Stimulated activated CD8-positive, alpha-beta memory T cell treated with anti-CD3 and anti-CD28 coated beads, Interleukin-2, amount 100 ng/mL, for 1 hour (primary cell): ENCODE measurements around the gene DIP2C.
"Not testable (repeated sequence)": the region's sequence is repeated elsewhere in the genome, so short reads cannot be mapped to it uniquely, and the experiment has no call there.

Experiments used
- DNase-seq, 2 donors: peaks; one replicate each; pipeline ENCODE4 v3.0.0-alpha.2; 2020; ENCODE audit warnings: low read depth in 2 of 2

The DIP2C gene

DNA sequence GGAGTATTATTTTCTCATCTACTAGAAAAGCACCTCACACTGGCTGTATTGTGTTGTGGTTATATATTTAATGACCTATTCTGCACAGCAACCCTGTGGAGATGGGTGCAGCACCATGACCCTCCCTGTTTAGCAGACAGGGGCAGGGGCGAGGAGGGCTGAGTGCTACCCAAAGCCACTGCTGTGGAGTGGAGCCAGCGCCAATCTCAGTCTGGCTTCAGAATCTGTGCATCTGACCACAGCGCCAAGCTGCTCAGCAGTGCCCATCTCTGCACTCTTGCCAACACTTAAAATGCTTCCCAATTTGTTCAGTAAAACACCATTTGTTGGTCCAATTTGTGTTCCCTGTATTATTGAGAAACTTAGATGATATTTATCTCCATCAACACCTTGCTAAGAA, 315.1 kb downstream of the DIP2C start:
- DNase-seq = no peak

- DNase-seq = no peak
Observed at GRCh38 chr10:373526-374309, 315.8 kb downstream of the DIP2C start.

GRCh38 chr10:373015-373414, 316.5 kb downstream of the DIP2C start:
- no peak for DNase-seq

- DNase-seq = no peak
Observed at GRCh38 chr10:372566-372965, 316.9 kb downstream of the DIP2C start.

DNA sequence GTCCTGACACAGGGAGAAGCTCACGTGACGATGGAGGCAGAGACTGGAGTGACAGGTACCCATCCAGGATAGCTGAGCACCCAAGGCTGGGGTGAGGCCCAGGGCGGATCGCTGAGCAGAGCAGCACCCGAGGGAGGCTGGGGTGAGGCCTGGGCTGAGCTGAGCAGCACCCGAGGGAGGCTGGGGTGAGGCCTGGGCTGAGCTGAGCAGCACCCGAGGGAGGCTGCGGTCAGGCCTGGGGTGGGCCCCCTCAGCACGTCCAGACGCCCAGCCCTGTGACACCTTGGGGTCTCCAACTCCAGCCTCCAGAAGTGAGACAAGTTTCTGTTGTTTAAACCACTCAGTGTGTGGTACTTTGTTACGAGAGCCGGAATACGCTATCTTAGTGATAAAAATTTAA, 318.0 kb downstream of the DIP2C start:
- DNase-seq = no peak

- DNase-seq = no peak
Observed at GRCh38 chr10:370449-370825, 319.0 kb downstream of the DIP2C start.

- DNase-seq = no peak
Observed at GRCh38 chr10:369684-370448, 319.6 kb downstream of the DIP2C start.

DNA sequence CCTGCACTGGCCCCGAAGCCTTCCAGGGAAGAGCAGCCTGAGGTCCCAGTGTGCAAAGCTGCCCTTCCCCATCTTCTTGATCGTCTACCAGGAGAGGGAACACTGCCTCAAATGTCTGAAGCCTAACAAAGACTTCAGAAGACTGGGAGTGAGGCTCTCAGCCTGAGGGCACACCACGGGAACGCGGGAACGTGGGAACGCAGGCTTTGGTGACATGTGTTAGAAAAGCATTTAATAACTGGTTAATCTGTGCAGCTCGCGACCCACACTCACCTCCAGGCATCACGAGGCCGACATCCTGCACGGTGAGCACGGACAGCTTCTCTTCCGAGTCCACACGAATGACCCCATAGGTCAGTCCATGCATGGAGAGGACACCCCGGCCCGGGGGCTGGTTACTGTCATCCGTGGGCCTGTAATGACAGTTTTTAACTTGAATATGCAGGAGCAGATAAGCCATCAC, 320.2 kb downstream of the DIP2C start:
- DNase-seq = no peak

DNA sequence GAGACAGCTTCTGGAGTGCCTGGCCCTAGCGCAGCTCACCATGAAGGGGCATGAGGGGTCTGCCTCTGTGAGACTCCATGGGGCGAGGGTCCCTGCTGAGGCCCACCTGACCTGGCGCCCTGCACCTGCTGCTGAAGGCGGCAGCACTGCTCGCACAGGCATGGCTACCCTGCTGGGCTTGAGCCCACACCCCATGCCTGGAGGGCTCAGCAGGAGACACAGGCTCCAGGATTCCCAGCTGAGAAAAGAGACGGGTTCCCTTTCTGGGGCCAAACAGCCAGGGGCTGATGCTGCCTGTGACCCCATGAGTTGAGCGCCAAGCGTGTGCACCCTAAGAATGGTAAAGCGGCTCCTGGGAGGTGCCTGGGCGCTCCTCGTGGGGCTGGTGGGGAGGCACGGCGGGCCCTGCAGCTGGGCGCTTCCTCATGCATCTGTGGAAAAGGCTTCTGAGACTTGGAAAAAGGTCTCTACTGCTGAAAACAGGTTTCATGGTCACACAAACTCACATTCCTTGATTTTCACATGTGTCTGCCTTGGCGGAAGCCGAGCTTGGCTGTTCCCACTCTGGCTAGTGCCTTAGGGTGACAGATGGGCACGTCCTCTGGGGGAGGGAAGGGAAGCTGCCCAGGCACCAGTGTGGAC, 320.8 kb downstream of the DIP2C start:
- no peak for DNase-seq

DNA sequence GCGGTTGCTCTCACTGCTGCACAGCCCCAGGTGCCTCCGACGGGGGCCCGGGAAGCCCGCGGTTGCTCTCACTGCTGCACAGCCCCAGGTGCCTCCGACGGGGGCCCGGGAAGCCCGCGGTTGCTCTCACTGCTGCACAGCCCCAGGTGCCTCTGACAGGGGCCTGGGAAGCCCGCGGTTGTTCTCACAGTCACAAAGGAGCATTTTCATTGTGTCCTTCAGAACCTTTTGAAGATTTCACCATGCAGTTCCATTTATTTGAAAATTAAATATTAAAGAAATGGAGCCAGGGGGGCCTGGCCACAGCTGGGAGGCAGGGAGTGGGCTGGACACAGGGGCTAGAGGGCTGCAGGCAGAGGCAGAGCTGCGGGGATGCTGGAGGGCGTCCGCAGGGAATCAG, 321.4 kb downstream of the DIP2C start:
- DNase-seq = not testable (repeated sequence)

- no peak for DNase-seq
Observed at GRCh38 chr10:367636-368035, 321.8 kb downstream of the DIP2C start.

GRCh38 chr10:366186-366585, 323.3 kb downstream of the DIP2C start:
- DNase-seq = no peak

- no peak for DNase-seq
Observed at GRCh38 chr10:364267-364775, 325.1 kb downstream of the DIP2C start.

DNA sequence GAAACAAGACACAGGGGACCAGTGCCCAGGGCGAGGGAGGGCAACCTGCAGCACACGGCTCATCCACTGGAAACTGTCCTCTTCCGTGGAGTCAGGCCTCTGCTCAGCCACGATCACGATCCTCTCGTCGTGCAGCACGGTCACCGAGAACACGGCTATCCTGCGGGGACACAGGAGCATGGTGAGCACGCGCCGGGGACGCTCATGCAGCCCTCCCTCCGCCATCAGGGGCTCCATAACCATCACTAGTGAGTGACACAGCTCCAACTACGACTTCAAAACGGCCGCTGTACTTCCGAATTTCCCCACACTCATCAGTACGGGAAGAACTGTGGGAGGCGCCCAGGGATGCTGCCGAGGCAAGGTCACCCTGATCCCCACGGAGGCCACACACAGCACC, 326.3 kb downstream of the DIP2C start:
- no peak for DNase-seq

DNA sequence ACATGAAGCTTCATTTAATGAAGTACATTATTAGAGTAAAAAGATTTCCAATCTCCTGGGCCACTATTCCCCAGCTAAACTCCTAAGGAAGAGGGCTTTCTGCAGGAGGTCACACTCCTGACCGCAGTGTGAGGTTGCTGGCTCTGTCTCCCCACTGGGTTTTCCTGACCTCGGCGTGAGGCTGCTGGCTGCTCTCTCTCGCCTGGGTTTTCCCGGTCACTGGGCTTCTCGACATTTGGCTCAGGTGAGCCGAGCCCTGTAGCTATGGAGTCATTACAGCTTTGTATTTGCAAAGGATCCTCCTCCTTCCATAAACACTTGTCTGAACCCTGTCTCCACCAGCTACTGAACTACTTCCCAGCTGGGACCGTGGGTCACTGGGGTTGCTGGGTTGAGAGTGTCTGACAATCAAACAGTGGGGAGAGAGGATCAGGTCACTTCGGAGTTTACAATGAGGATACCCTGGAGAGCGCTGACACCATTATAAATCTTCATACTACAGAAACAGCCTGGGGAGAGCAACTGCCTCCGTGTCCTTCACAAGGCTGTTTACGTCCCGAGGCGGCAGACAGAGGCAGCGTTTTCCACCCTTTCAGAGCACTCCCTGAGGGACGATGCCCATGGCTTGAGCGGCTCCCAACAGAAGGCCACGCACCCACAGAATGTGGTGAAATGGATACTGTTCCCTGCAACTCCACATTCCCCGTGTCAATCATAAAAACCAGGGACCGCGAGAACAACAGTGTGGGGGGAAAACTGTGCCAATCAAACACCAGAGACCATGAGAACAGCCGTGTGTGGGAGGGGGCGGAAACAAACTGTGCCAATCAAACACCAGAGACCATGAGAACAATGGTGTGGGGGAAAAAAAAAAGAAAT, 328.0 kb downstream of the DIP2C start:
- DNase-seq = no peak

GRCh38 chr10:360653-361052, 328.8 kb downstream of the DIP2C start:
- no peak for DNase-seq

GRCh38 chr10:359762-360161, 329.7 kb downstream of the DIP2C start:
- no peak for DNase-seq

DNA sequence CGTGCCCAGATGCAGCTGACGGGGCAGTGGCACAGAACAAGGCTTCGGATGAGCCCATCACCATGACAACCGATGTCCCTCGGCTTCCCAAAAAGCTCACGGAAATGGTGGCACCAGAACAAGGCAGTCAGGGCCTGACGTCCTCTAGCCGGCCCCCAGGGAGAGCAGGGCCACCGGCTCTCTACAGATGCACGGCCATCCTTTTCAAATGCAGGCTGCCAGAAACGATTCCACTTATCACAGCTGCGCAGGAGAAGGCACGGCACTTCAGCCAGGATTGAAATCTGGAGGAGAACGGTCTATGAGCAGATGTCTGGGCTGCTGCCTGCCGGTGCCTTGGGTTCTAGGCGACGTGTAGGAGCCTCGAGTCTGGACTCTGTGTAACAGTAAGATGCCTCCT, 330.4 kb downstream of the DIP2C start:
- DNase-seq = no peak

GRCh38 chr10:357201-357950, 332.1 kb downstream of the DIP2C start:
- DNase-seq = no peak

- DNase-seq = no peak
Observed at GRCh38 chr10:356452-356851, 333.0 kb downstream of the DIP2C start.
